Islet precursor cell (in vitro differentiated cells): ENCODE results near the gene SNX19.

Source experiments
- DNase-seq: peaks from one replicate; pipeline ENCODE4 v3.0.0-alpha.2; 2018

Gene SNX19

GRCh38 chr11:130906616-130907015, 9.7 kb downstream of the SNX19 start:
- DNase-seq: no peak

DNA sequence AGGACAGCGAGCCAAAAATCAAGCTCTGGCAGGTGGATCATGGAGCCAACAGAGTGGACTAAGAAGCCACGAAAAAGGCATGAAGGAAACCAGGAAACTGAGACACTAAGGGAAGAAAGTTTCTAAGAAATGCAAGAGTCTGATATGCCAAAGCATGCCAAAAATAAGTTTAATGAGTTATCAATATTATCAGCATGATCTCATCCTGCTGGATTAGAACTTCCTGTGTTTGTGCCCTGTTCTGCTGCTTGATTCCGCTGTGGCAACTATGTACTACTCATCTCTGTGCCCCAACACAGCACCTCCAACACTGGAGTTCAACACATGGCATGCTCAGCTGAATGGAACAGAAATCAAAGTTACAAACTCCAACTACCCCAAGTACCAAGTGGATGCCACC, 10.8 kb downstream of the SNX19 start:
- DNase-seq: no peak

GRCh38 chr11:130904380-130904779, 11.9 kb downstream of the SNX19 start:
- DNase-seq: no peak

GRCh38 chr11:130902380-130902779, 13.9 kb downstream of the SNX19 start:
- DNase-seq: no peak

DNA sequence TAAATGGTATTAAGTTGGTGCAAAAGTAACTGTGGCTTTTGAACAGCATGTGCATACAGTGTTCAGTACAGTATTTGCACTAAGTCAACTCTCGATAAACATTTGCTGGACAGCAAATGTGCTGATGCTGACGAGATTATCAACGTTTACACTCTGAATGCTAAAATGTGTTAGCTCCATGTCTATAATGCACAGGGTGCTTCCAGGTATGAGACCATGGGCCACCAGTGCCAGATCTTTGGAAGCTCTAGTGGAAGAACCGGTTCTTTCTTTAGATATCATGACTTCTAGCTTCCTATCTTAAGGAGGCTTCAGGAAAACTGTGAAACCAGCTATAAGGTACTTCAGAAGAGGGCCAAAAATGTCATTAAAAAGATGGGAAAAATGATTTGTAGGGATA, 17.2 kb downstream of the SNX19 start:
- no peak for DNase-seq

DNA sequence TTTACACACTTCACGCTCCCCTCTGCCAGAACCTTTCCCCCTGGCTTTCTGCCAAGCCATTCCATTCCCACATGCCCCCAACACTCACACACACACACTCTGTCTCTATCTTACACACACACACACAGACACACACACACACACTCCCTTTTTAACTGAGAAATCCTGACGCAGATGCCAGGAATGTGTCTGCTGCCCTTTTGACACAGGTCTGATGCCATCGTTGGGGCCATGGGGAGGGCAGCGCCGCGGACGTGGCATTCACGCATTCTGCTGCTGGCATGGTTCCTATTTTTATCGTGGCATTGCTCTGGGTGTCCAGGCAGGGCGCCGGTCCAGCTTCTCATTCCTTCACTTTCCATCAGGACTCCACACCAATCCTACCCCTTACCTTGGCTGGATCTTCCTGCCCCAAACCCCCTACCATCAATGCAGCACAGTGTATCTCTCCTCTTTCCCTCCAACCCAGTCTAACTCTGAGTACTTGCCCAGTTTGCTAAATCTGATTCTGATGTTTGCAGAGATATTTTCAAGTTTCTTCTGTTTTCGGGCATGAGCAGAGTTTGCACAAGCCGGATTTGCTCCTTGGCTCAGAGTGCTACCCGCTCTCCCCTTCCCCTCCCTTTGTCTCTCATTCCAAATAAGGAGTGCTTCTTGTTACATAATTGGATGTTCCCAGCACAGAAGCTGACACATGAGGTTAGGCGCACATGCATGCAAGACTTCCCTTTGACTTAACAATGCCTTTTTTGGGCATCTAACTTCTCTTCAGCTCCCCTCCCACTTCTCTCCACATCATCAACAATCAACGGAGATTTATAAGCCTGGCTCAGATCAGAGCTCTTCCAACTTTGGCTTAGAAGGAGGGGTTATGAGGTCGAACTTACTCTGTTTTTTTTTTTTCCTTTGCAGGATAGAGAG, 18.8 kb downstream of the SNX19 start:
- no peak for DNase-seq

- DNase-seq: peak; percentile 81
These were observed 21.8 kb downstream of the SNX19 start for GRCh38 chr11:130894322-130895025.

GRCh38 chr11:130892861-130893260, 23.4 kb downstream of the SNX19 start:
- DNase-seq: no peak

- no peak for DNase-seq
These were observed 25.0 kb downstream of the SNX19 start for GRCh38 chr11:130891326-130891725.

DNA sequence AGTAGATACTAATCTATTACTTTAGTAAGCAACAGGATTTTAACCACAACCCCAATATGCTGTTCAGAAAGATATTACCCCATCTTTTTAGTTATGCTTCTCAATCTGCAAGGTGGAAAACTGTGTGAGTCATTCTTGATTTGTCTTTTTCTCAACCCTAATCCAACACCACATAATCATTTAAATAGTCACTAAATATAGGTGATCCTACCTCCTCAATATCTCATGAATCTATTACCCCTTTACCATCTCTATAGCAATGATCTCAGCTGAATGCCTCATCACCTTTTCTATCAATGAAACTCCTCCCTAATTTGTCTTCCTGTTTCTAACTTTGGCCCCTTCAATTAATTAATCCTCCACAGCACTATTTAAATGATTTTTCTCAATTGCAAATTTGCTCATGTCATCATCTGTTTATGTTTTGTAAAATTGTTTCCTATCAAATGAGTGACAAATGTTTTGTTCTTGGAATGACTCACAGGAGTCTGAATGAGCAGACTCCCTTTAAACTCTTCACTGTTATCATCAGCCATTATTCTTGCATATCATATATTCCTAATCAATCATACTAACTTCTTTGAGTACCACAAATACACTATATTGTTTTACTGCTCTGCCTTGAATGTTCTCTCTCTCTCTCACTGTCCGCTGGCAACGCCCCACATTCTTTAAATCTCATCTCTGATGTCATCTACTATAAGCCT, 26.1 kb downstream of the SNX19 start:
- DNase-seq: no peak

GRCh38 chr11:130888790-130889189, 27.5 kb downstream of the SNX19 start:
- no peak for DNase-seq

DNA sequence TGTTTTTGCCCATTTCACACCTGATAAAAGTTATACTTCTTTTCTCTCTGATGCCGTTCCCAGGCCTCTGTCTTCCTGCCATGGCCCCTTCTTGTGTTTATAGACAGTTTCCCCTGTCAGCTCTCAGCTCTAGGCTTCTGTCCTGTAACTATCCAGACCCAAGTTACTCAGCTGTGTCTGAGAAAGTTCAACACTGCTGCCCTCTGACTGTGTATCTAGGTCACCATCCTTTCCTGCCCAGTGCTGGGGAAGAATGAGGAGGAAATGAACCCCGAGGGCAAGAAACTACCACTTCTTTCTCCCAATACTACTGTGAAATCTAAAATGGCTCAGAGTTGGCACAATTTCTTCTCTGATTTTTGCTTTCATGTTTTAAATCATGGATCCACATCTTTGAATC, 29.6 kb downstream of the SNX19 start:
- no peak for DNase-seq

- no peak for DNase-seq
These were observed 34.1 kb downstream of the SNX19 start for GRCh38 chr11:130882138-130882551.

DNA sequence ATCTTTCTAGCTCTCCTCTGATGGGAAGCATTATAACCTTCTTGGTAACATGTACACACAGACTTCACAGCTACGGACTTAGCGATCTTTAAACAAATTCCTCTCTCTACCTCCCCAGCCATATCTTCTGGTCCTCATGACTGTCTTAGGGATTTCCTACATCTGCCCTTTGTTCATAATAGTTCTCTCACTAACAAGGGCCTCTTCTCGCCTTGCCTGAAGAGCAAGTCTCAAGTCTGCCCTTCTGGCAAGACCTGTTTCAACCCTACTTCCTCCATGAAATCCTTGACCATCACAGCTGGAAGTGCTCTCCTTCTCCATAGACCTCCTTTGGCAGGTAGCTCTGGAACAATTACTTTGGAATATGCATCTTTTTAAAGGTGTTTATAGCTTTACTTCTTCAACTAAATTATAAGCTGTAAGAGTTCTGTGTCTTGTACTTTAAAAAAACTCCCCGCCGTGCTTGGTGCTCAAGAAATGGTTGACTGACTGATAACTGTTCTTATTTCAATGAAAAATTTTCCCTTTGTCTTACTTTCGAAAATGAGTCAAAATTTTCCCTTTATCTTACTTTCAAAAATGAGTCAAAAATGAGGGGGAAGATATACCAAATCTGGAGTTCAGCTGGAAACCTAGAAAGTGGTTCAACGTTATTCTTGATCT, 34.7 kb downstream of the SNX19 start:
- DNase-seq: no peak

- DNase-seq: no peak
These were observed 36.4 kb downstream of the SNX19 start for GRCh38 chr11:130879836-130880235.

- DNase-seq: no peak
These were observed 39.1 kb downstream of the SNX19 start for GRCh38 chr11:130876931-130877915.

DNA sequence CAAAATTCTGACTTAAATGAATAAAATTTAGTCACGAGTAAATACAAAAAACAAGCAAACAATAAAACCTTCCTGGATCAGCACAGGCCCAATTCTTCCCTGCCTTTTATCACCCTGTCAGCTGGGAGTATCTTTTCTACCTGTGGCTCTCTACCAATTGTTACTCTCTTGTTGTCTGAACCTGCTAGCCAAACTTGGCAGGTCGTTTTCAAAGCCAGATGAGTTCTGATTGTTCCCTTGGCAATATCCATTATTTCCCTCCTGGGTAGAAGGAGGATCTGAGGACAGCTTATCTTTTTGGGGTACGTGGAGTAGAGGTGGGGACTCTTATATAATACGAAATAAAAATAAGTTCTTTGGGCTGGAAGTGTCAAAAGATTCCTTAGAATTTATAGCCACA, 40.2 kb downstream of the SNX19 start:
- DNase-seq: no peak

DNA sequence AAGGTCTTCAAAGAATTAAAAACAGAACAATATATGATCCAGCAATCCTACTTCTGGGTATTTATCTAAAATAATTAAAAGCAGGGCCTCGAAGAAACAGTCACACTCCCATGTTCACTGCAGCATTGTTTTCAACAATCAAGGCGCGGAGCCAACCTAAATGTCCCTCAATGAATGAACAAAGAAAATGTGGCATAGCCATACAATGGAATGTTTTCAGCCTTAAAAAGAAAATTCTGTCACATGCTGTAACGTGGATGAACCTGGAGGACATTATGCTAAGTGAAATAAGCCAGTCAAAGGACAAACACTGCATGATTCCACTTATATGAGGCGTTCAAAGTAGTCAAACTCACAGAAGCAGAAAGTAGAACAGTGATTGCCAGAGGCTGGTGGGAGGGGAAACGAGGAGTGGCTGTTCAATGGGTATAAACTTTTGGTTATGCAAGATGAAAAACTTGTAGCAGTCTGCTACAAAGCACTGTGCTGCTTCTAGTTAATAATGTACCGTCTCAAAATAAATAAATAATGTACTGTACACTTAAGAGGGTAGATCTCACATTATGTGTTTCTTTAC, 41.2 kb downstream of the SNX19 start:
- no peak for DNase-seq

GRCh38 chr11:130874396-130874795, 41.9 kb downstream of the SNX19 start:
- DNase-seq: no peak

DNA sequence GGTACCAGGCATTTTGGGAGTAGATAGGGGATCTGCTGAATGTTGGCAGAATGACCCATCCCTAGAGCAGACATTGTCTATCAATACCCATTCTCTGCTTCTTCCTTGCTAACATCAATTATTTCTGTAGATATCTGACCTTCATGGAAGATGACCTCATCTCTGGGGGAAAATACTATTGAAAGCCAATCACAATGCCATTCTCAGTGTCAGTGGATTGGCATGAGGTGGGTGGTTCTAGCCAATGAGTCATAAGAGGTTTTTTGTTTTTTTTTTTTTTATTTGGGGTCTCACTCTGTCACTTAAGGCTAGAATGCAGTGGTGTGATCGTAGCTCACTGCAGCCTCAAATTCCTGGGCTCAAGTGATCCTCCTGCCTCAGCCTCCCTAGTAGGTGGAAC, 42.5 kb downstream of the SNX19 start:
- no peak for DNase-seq

DNA sequence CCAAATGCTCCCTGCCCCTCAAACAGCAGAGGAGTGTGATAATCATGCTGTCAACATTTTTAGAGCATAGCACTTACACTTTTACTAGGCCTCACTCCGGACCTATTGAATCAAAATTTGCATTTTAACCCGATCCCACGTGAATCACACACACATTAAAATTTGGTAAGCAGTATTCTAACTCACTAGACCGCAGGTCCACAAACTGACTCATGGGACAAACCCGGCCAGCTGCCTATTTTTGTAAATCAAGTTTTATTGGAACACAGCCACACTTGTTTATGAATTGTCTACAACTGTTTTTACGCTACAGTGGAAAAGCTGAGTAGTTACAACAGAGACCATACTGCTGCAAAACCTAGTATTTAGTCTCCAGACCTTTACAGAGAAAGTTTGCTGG, 43.3 kb downstream of the SNX19 start:
- DNase-seq: no peak
